HepG2 (cell line): Measurements from ENCODE around the gene PET100. TPM values are rescaled to one million over a fixed set of nuclear protein-coding genes. Genes with fewer than 3 reads are reported as not detected.

ENCODE experiments used
- ATAC-seq: fragments of 200-7000 bp; cut with Tn5 transposase; 3 replicates; pipeline ENCODE4 v1.9.1; 2020; ENCODE audit warnings: mild to moderate bottlenecking, moderate library complexity
- BruUV-seq: library from RNA; stranded (reverse); fragments of 400-500 nt; replicated peaks from 2 replicates; lab custom pipeline; 2021; lab: Mats Ljungman, UMichigan
- CTCF ChIA-PET: fragments of 300-600 bp; formaldehyde crosslinking; extraction: SDS; loops from one replicate; lab custom pipeline; 2021; ENCODE audit warnings: low total read pairs, inconsistent platforms, low intra/inter-chr PET ratio; lab: Yijun Ruan, JAX
- POLR2A ChIA-PET: fragments of 350-600 bp; sonication (Branson Sonifier 250); formaldehyde crosslinking; loops from one replicate; lab custom pipeline; 2020; ENCODE audit warnings: antibody characterized with exemption, inconsistent platforms; lab: Yijun Ruan, JAX
- DNase-seq: peaks from one replicate; pipeline ENCODE4 v3.0.0-alpha.2; 2015; ENCODE audit warnings: low spot score
- FAIRE-seq: peaks from 3 replicates; lab custom pipeline; 2011; peaks lifted over from hg19 to GRCh38; lab: Jason Lieb, UNC
- H2AFZ ChIP-seq: one replicate; pipeline ENCODE4 v1.6.1; 2011; ENCODE audit warnings: low read length, inconsistent platforms
- H3K27ac ChIP-seq: fragments of 300-600 bp; 3 replicates; pipeline ENCODE4 v1.8.0; 2011; ENCODE audit warnings: mixed run types, mild to moderate bottlenecking, mixed read lengths, low read length, inconsistent platforms; ENCODE audit not compliant: insufficient read depth; ENCODE audit errors: extremely low read length
- H3K27me3 ChIP-seq, 2 experiments: fragments of 200-600 bp in 1 of 2; 2 replicates in 1 of 2; 3 replicates in 1 of 2; pipeline versions ENCODE4 v1.6.0 to v1.8.0; 2011; ENCODE audit warnings: low read length in 2 of 2, mild to moderate bottlenecking in 2 of 2, moderate library complexity in 2 of 2, inconsistent platforms in 1 of 2; ENCODE audit not compliant: insufficient read depth in 2 of 2, control insufficient read depth in 1 of 2
- H3K36me3 ChIP-seq, 2 experiments: fragments of 200-600 bp in 1 of 2; replicated peaks in 1 of 2; 2 replicates in 1 of 2; 3 replicates in 1 of 2; pipeline versions ENCODE4 v1.5.1 to v1.8.0; 2011; ENCODE audit warnings: low read length in 2 of 2, inconsistent platforms in 1 of 2; ENCODE audit not compliant: insufficient read depth in 2 of 2, control insufficient read depth in 1 of 2
- H3K4me1 ChIP-seq: 2 replicates; pipeline ENCODE4 v1.5.1; 2012; ENCODE audit warnings: low read length, inconsistent platforms; ENCODE audit not compliant: insufficient read depth
- H3K4me2 ChIP-seq: 2 replicates; pipeline ENCODE4 v1.6.0; 2011; ENCODE audit warnings: low read depth, low read length, inconsistent platforms
- H3K4me3 ChIP-seq, 3 experiments: fragments of 200-600 bp in 1 of 3; sonication (generic), shearing (Covaris generic) in 1 of 3; replicated peaks in 1 of 3; 2 replicates each; pipeline ENCODE4 v1.5.1; 2011 to 2016; ENCODE audit warnings: low read length in 3 of 3, inconsistent platforms in 2 of 3, low read depth in 2 of 3, mild to moderate bottlenecking in 2 of 3, control low read depth in 1 of 3, mixed read lengths in 1 of 3; ENCODE audit not compliant: insufficient read depth in 1 of 3
- H3K79me2 ChIP-seq: one replicate; pipeline ENCODE4 v1.6.1; 2011; ENCODE audit warnings: low read length, inconsistent platforms; ENCODE audit not compliant: insufficient read depth
- H3K9ac ChIP-seq: 2 replicates; pipeline ENCODE4 v1.6.0; 2011; ENCODE audit warnings: mild to moderate bottlenecking, low read depth, low read length, inconsistent platforms; ENCODE audit not compliant: insufficient read depth
- H3K9me3 ChIP-seq: 2 replicates; pipeline ENCODE4 v1.5.1; 2012; ENCODE audit warnings: mild to moderate bottlenecking, low read length
- H4K20me1 ChIP-seq: 2 replicates; pipeline ENCODE4 v1.6.0; 2011; ENCODE audit warnings: inconsistent platforms, mild to moderate bottlenecking, low read length, moderate library complexity; ENCODE audit not compliant: insufficient read depth
- CENPT ChIP-seq: sonication (generic); formaldehyde crosslinking; IDR thresholded peaks from 2 replicates; pipeline ENCODE4 v1.8.0; 2022; ENCODE audit warnings: low read depth, mild to moderate bottlenecking, moderate library complexity, missing genetic modification reagents
- GABPA ChIP-seq, 2 experiments: IDR thresholded peaks; 2 replicates each; pipeline ENCODE4 v1.6.1; 2011 to 2016; ENCODE audit warnings: low read depth in 2 of 2, low read length in 1 of 2, missing biosample characterization in 1 of 2, missing genetic modification characterization in 1 of 2
- GATAD1 ChIP-seq: IDR thresholded peaks from 2 replicates; pipeline ENCODE4 v1.6.1; 2016; ENCODE audit warnings: missing genetic modification reagents, missing compliant biosample characterization
- HMG20A ChIP-seq: IDR thresholded peaks from 2 replicates; pipeline ENCODE4 v1.6.1; 2016; ENCODE audit warnings: borderline replicate concordance
- KLF11 ChIP-seq: IDR thresholded peaks from 2 replicates; pipeline ENCODE4 v1.6.1; 2016; ENCODE audit warnings: missing compliant biosample characterization
- MIER2 ChIP-seq: IDR thresholded peaks from 2 replicates; pipeline ENCODE4 v1.6.1; 2016; ENCODE audit warnings: missing biosample characterization, missing genetic modification reagents
- NFE2L2 ChIP-seq: fragments of 150-350 bp; IDR thresholded peaks from 2 replicates; pipeline ENCODE4 v1.6.1; 2014; ENCODE audit warnings: low read length
- PRMT3 ChIP-seq: sonication (generic); formaldehyde crosslinking; IDR thresholded peaks from 2 replicates; pipeline ENCODE4 v1.8.1; 2022; ENCODE audit warnings: low read depth, mild to moderate bottlenecking, moderate library complexity, missing genetic modification reagents, borderline replicate concordance
- ZBTB7A ChIP-seq: sonication (generic); formaldehyde crosslinking; IDR thresholded peaks from 2 replicates; pipeline ENCODE4 v1.8.0; 2022; ENCODE audit warnings: mild to moderate bottlenecking, missing genetic modification reagents
- ZFYVE20 ChIP-seq: sonication (generic); formaldehyde crosslinking; IDR thresholded peaks from 2 replicates; pipeline ENCODE4 v1.8.0; 2023; ENCODE audit warnings: low read depth, mild to moderate bottlenecking, moderate library complexity, missing genetic modification reagents, borderline replicate concordance
- ZNF24 ChIP-seq: fragments of 450-650 bp; IDR thresholded peaks from 2 replicates; pipeline ENCODE4 v1.6.1; 2017; ENCODE audit warnings: antibody characterized with exemption, mild to moderate bottlenecking
- ZNF558 ChIP-seq: sonication (generic); formaldehyde crosslinking; IDR thresholded peaks from 2 replicates; pipeline ENCODE4 v1.9.0; 2022; ENCODE audit warnings: mild to moderate bottlenecking, missing genetic modification reagents, borderline replicate concordance
- ZNF577 ChIP-seq: sonication (generic); formaldehyde crosslinking; IDR thresholded peaks from 2 replicates; pipeline ENCODE4 v1.4.0; 2020; ENCODE audit warnings: mild to moderate bottlenecking, low read depth, missing genetic modification reagents, borderline replicate concordance
- ZNF589 ChIP-seq: sonication (generic); formaldehyde crosslinking; conservative IDR thresholded peaks from 2 replicates; pipeline ENCODE4 v1.8.0; 2022; ENCODE audit warnings: mild to moderate bottlenecking, moderate library complexity, missing genetic modification reagents
- ZNF841 ChIP-seq: sonication (generic); formaldehyde crosslinking; IDR thresholded peaks from 2 replicates; pipeline ENCODE4 v1.8.1; 2023; ENCODE audit warnings: missing genetic modification reagents, borderline replicate concordance
- ZSCAN29 ChIP-seq: sonication (generic); formaldehyde crosslinking; conservative IDR thresholded peaks from 2 replicates; pipeline ENCODE4 v1.4.0; 2020; ENCODE audit warnings: mild to moderate bottlenecking, missing genetic modification reagents
- WGBS: methylation state at CpG from one replicate; pipeline ENCODE4 v1.1.6; 2017; ENCODE audit warnings: low lambda C conversion rate; 5-methylcytosine and 5-hydroxymethylcytosine counted together
- in situ Hi-C: cut with HindIII; loops from 2 replicates; pipeline ENCODE4 v1.10.0; 2017; ENCODE audit warnings: low pct_unique_long_range_greater_than_20kb; ENCODE audit not compliant: extremely low pct_ligation_motif_present
- intact Hi-C: fragments of 100-400 bp; cut with micrococcal nuclease; formaldehyde crosslinking; loops from one replicate; pipeline ENCODE4 v1.10.0; 2022; ENCODE audit not compliant: unreplicated experiment
- polyA plus RNA-seq, 8 experiments: library from polyadenylated mRNA; depleted of rRNA in 3 of 8; stranded (reverse) in 7 of 8; unstranded in 1 of 8; fragments of >200 nt; fragmentation: Illumina TruSeq in 4 of 8; extraction: Trizol in 4 of 8; gene quantifications; 2 replicates each; pipeline versions ENCODE4 v1.2.1 to v1.2.3, GENCODE V29; 2011 to 2016; ENCODE audit warnings: low read depth in 4 of 8, missing spikeins in 1 of 8, mixed read lengths in 1 of 8; ENCODE audit not compliant: insufficient read depth in 1 of 8
- total RNA-seq, 5 experiments: library from RNA; depleted of rRNA; stranded (reverse); fragments of >200 nt; fragmentation: Illumina TruSeq; extraction: Trizol; gene quantifications; 2 replicates each; pipeline ENCODE4 v1.2.3, GENCODE V29; 2016; ENCODE audit warnings: low read depth in 1 of 5
- TF ChIP-seq, protein P1 (sequence below): IDR thresholded peaks from 2 replicates; pipeline ENCODE4 v1.6.1; 2016; ENCODE audit warnings: low read depth, missing genetic modification reagents, missing compliant biosample characterization
- TF ChIP-seq, protein P2 (sequence below): sonication (generic); formaldehyde crosslinking; IDR thresholded peaks from 2 replicates; pipeline ENCODE4 v1.5.0; 2020; ENCODE audit warnings: missing genetic modification reagents
- TF ChIP-seq, protein P3 (sequence below): sonication (generic); formaldehyde crosslinking; IDR thresholded peaks from 2 replicates; pipeline ENCODE4 v1.4.0; 2020; ENCODE audit warnings: mild to moderate bottlenecking, low read depth, missing genetic modification reagents

Gene PET100
- total and polyA plus RNA-seq, 2 of the 13 experiments (the other 11 are each of a cell fraction or from before 2014, with no cell fraction given) = 22.3 to 66.5 TPM

DNA sequence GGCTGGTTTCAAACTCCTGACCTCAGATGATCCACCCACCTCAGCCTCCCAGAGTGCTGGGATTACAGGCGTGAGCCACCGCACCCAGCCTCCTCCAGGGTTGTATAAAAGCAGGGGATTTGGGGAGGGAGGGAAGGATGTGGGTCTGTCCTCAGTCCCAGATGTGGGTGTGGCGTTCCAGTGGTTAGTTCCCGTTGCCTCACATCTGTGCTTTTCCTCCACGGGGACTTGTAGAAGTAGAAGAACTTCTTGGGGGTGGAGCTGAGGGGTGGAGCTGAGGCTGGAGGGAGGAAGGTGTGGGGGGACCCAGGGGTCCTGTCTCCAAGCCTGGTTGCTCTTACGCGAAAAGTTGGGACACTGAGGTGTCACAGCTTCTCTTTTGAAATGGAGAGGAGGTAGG is 46.8 kb downstream of the PET100 start:
- Histone ChIP-seq H3K4me2 (no peak overlapping the region), H2AFZ (no peak overlapping the region)
- intact Hi-C loops = no loop called here

More for the DNA sequence above, 46.8 kb downstream of the PET100 start:
- Histone ChIP-seq H3K4me1 (peaks cover 28% of the 10 kb centered on the region), H3K9ac (no peak overlapping the region), H3K27me3 (peaks cover 3 to 23% of the 10 kb centered on the region in 2 experiments; a peak in 2 of 5 replicates), H3K9me3 (no peaks in the 10 kb centered on the region), H3K27ac (no peak overlapping the region)
- FAIRE-seq (no peak), ATAC-seq (no peak)
- no TSS peak for BruUV-seq
- TF ChIP-seq ZNF24 = no peak
- TF ChIP-seq PRMT3 (CRISPR knock-in tag) = no peak
- TF ChIP-seq GATAD1 (CRISPR knock-in tag) = no peak
- no peak for TF ChIP-seq ZFYVE20 (CRISPR knock-in tag)
- no peak for TF ChIP-seq ZBTB7A
- no peak for TF ChIP-seq GABPA (IDR thresholded peaks at IDR 0.05; ENCODE audit: low read depth, low read length)
- TF ChIP-seq GABPA (CRISPR knock-in tag; IDR thresholded peaks at IDR 0.05; ENCODE audit: low read depth) = no peak
- TF ChIP-seq MIER2 (CRISPR knock-in tag) = no peak
- no peak for TF ChIP-seq CENPT
- TF ChIP-seq, protein P1, sequence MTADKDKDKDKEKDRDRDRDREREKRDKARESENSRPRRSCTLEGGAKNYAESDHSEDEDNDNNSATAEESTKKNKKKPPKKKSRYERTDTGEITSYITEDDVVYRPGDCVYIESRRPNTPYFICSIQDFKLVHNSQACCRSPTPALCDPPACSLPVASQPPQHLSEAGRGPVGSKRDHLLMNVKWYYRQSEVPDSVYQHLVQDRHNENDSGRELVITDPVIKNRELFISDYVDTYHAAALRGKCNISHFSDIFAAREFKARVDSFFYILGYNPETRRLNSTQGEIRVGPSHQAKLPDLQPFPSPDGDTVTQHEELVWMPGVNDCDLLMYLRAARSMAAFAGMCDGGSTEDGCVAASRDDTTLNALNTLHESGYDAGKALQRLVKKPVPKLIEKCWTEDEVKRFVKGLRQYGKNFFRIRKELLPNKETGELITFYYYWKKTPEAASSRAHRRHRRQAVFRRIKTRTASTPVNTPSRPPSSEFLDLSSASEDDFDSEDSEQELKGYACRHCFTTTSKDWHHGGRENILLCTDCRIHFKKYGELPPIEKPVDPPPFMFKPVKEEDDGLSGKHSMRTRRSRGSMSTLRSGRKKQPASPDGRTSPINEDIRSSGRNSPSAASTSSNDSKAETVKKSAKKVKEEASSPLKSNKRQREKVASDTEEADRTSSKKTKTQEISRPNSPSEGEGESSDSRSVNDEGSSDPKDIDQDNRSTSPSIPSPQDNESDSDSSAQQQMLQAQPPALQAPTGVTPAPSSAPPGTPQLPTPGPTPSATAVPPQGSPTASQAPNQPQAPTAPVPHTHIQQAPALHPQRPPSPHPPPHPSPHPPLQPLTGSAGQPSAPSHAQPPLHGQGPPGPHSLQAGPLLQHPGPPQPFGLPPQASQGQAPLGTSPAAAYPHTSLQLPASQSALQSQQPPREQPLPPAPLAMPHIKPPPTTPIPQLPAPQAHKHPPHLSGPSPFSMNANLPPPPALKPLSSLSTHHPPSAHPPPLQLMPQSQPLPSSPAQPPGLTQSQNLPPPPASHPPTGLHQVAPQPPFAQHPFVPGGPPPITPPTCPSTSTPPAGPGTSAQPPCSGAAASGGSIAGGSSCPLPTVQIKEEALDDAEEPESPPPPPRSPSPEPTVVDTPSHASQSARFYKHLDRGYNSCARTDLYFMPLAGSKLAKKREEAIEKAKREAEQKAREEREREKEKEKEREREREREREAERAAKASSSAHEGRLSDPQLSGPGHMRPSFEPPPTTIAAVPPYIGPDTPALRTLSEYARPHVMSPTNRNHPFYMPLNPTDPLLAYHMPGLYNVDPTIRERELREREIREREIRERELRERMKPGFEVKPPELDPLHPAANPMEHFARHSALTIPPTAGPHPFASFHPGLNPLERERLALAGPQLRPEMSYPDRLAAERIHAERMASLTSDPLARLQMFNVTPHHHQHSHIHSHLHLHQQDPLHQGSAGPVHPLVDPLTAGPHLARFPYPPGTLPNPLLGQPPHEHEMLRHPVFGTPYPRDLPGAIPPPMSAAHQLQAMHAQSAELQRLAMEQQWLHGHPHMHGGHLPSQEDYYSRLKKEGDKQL (CRISPR knock-in tag) = no peak
- no peak for TF ChIP-seq ZNF558
- TF ChIP-seq ZNF841 = no peak
- no peak for TF ChIP-seq HMG20A
- no peak for TF ChIP-seq ZNF577 (CRISPR knock-in tag)
- TF ChIP-seq ZSCAN29 = no peak
- TF ChIP-seq, protein P2, sequence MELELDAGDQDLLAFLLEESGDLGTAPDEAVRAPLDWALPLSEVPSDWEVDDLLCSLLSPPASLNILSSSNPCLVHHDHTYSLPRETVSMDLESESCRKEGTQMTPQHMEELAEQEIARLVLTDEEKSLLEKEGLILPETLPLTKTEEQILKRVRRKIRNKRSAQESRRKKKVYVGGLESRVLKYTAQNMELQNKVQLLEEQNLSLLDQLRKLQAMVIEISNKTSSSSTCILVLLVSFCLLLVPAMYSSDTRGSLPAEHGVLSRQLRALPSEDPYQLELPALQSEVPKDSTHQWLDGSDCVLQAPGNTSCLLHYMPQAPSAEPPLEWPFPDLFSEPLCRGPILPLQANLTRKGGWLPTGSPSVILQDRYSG (CRISPR knock-in tag) = no peak
- TF ChIP-seq, protein P3, sequence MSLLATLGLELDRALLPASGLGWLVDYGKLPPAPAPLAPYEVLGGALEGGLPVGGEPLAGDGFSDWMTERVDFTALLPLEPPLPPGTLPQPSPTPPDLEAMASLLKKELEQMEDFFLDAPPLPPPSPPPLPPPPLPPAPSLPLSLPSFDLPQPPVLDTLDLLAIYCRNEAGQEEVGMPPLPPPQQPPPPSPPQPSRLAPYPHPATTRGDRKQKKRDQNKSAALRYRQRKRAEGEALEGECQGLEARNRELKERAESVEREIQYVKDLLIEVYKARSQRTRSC (CRISPR knock-in tag) = no peak
- no peak for TF ChIP-seq KLF11 (CRISPR knock-in tag)
- no peak for TF ChIP-seq ZNF589 (CRISPR knock-in tag)
- TF ChIP-seq NFE2L2 = no peak
- TF ChIP-seq, all 625 proteins: peak for 0
- in situ Hi-C loops = no loop called here
- H3K4me3 ChIP-seq = no peak overlapping the region
- H4K20me1 ChIP-seq = no peaks in the 10 kb centered on the region
- DNase-seq = no peak
- no peaks in the 10 kb centered on the region for H3K36me3 ChIP-seq
- WGBS = 61% methylated on average over 3 of the region's 7 CpGs
- ChIA-PET CTCF (no interaction called here), POLR2A (no interaction called here)
- H3K79me2 ChIP-seq = peaks cover 3% of the 10 kb centered on the region
